Glomerular visceral epithelial cell (primary cell): ENCODE results near the gene CFAP20.

Source experiments
- DNase-seq: peaks from one replicate; pipeline ENCODE4 v3.0.0-alpha.2; 2016; ENCODE audit errors: extremely low spot score

The CFAP20 gene

DNA sequence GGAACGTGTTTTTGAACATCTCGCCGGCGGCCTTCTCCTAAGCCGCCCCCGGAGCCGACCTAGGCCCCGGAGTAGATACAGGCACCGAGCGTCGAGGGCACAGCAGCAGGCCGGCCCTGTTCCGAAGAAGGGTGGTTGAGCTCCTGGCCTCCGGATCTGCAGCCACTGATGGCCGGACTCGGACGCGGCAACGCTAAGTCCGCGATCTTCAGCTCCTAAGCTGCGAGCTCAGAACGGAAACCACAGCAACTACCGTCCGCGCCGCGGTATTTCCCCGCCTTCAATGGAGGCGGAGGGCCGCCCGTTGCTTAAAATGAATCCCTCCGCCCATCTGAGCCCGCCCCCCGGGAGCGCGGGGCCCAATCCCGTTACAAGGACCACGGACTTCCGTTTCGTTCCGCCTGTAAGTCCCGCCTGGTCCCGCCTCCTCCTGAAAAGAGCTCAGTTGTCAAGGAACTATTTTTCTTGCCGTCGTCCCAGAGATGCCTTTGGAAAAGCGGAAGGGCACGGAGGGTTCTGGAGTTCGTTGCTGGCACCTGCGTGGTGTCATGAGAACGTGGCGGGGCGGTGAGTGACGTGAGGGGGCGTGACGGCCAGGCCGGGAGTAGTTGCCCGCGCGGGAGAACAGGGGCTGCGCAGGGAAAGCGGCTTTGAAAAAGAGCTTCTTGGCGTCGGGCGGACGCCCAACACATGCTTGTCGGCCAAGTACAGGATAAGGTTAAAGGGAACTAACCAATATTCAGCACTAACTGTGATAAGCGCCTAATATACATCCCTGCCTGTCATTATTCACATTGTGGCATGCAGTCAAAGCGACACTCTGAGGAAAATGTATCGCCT, at the start of gene CFAP20:
Gene CFAP20, minus strand, starts transcription at position 285 of the 840 bp plus-strand sequence. Its CDS starts 266 bp downstream, at position 19.
- DNase-seq: peak; percentile 99

DNA sequence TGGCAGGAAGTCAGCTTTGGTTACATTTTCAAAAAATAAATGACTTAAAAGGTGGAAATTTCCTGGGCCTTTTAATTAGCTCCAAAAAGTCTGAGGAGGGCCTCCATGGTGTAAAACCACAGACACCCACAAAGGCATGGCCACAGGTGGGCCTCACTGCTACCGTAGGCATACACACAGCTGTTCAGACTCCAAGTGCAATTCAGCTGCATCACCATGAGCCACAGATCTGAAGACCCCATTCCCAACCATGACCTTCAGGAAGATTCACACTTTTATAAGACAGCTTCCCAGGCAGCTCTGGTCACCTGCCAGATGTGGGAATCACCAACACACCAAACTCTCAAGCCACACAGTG, 48.2 kb upstream of the CFAP20 start:
- no peak for DNase-seq

DNA sequence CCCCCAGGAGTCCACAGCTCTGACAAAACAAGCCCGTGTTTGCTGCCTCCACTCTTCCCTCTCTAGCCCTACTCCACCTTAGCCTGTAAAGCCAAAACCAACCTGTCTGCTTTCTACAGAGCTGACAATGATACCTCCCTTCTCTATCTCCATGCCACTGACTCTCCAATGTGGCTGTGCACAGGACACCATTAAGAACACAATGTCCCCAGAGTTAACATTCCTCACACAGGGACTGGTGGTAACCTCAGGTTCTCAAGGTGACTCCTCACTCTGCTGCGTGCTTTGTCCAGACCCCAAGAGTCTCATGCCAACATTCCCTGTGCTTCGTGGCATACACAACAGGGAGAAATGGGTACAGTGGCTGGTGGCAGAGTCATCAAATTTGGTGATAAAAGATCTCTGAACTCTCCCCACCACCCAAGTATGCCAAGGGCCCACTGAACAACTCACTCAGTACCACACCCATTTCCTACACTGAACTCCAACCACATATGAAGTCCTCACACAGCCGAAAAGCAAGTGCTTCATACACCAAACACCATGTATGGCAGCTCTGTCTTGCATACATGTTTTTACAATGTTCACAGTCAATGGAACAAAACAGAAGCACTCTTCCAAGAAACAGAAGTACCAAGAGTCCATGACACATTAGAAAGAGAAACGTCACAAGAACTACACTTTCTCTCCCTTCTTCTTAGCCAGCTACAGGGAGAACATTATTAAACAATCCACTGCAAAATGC, 47.6 kb upstream of the CFAP20 start:
- no peak for DNase-seq

DNA sequence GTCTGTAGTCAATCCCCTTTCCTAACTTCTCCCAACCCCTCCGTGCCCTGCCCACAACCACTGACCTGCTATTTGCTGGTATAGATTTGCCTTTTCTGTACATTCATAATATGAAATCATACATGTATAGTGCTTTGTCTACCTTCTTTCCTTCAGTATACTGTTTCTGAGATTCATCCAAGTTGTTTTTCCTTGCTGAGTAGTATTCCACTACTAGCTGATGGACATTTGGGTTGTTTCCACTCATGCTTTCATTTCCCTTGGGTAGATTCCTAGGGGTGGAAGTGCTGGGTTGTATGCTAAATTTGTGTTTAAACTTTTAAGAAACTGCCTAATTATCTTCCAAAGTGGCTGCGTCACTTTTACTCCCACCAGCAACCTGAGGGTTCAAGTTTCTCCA, 41.0 kb upstream of the CFAP20 start:
- no peak for DNase-seq

DNA sequence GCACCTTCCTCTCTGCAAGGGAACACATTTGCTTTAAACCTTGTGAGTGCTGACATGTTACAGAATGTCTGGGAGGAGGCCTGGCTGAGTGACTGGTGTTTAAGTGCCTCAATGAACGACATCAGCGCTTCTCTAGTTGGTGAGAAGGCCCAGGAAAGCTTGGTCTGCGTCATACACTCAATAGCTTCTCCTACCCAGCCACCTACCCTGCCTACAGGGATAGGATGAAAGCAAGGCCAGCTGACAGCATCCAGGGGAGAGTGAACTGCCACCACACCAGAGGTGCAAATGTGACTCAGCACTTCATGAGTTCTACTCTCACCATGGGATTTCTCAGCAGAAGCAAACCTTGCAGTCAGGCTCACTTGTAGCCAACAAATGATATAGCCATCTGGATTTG, 31.7 kb upstream of the CFAP20 start:
- DNase-seq: no peak

DNA sequence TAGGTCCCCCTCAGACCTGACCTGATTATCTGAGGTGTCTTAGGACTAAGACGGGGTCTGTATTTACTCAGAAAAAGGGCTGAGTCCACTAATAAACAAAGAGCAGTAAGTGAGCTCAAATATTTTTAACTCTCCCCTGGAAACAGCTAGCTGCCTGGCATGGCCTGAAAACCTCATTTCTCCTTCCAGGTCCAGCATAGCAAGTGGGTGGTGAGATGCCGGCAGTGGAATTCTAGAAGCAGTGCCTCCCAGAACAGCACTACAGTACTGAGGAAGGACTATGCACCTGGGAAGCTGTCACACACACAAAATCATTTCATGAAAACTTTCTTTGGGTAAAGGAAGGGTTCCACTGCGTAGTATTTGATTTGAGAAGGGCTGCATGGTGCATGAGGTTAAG, 29.5 kb upstream of the CFAP20 start:
- DNase-seq: no peak

DNA sequence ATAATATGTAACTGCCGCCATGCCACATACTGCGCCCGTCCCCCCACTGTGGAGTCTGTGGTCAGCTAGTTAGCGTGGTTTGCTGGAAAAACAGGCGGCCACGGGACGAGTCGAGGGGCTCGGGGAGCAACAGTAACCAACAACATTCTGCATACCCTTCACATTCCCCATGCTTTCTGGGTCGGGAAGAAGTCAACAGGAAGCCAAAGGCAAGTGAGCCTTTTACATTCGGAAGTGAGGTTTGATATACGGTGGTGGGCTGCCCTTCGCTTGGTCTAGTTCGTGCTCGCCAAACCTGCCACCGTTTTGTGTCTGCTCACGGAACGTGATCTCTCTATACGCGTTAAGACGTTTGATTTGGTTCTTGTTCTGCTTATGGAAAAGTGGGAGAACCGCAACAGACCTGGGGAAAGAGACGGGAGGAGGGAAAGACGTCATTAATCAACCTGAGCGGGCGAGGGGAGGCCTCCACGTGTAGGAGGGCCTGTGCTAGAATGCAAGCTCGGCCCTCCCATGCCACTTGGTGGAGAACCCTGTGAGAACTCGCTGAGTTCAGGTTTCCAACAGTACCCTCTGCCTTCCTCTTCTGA, 28.9 kb upstream of the CFAP20 start:
- DNase-seq: no peak

DNA sequence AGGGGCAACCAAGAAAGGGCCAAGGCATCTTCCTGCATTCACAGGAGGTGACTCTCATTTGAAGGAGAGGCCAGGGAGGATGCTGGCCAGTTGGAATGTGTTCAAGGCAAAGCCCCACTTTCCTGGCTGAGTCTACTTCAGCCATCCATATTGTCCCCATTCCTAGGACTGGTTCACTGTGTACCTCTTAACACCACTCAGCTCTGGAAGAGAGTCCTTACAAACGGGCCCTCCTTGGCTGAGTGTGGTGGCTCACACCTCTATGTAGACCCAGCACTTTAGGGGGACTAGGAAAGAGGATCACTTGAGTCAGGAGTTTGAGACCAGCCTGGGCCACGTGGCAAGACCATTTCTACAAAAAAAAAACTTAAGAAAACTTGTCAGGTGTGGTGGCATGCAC, 28.1 kb upstream of the CFAP20 start:
- DNase-seq: no peak

DNA sequence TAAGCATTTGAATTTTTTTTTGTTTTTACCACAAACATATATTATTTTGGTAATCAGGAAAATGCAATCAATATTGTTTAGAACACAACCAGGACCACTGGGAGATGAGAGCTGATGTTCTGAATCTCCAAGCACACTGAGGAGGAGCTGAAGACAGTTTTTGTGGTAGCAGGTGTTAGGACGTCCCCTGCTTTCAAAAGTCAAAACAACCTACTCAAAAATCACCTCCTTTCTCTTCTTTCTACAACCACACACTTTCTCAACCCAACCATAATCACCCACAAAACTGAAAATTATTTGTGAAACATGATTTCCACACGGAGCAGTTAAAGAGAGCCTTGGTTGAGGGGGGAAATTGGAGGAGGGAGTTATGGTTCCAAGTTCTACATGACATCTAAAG, 26.7 kb upstream of the CFAP20 start:
- DNase-seq: no peak

DNA sequence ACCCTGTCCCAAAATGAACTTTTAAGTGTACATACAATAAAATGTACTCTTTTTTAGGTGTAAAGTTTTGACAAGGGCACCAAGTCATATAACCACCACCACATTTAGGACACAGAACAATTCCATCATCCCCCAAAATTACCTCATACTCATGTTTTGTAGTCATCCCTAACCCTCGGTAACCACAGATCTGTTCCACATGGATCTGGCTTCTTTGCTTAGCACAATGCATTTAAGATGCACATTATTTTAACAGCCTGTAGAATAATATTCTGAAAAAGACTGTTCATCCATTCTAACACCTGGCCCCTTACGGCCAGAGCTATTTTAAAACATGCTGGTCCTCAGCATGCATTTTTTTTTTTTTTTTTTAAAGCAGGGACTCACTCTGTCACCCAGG, 25.2 kb upstream of the CFAP20 start:
- no peak for DNase-seq

DNA sequence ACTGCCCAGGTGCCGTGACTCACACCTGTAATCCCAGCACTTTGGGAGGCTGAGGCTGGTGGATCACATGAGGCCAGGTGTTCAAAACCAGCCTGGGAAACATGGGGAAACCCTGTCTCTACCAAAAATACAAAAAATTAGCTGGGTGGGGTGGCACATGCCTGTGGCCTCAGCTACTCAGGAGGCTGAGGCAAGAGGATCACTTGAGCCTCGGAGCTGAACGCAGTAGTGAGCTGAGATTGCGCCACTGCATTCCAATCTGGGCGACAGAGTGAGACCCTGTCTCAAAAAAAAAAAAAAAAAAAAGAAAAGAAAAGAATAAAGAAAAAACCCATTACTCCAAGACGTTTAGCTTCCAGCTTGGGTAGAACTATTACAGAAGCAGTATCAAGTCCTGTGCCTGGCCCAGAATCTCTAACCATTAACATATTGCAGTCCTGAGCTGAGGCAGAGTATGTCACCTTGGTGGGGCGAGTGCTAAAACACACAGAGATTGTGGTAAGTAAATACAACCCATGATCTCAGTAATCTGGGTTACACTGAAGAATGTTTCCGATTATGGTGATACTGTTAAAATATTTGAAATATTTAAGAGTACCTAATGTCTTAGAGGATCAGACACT, 23.2 kb upstream of the CFAP20 start:
- no peak for DNase-seq

DNA sequence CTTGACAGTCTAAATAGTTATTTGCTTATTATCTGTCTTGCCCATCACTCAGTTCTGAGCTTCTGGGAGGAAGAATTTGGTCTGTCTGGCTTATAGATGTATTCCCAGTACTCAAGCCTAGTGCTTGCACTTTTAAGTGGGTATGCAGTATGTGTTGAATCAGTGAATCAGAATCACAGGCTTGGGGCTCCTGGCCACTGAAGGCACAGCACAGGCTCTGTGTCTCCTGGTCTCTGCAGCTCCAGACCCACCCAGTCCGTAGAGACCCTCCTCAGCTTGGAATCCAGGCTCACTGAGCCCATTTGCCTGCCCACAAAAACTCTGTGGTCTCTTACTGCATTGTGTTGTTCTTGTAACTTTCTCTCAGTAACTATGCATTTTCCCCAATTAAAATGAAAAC, 19.3 kb upstream of the CFAP20 start:
- DNase-seq: no peak

DNA sequence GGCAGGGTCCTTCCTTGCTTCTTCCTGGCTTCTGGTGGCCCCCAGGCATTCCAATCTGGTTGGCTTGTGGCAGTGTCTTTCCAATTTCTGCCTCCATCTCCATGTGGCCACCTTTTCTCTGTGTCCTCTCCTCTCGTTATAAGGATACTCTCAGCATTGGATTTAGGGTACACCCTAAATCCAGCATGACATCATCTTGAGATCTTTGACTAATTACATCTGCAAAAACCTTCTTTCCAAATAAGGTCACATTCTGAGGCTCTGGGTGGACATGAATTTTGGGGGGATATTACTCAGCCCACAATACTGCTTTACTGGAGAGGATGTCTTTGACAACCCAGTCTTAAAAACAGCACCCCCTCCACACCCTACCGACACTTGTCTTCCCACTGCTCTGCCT, 18.9 kb upstream of the CFAP20 start:
- DNase-seq: no peak

DNA sequence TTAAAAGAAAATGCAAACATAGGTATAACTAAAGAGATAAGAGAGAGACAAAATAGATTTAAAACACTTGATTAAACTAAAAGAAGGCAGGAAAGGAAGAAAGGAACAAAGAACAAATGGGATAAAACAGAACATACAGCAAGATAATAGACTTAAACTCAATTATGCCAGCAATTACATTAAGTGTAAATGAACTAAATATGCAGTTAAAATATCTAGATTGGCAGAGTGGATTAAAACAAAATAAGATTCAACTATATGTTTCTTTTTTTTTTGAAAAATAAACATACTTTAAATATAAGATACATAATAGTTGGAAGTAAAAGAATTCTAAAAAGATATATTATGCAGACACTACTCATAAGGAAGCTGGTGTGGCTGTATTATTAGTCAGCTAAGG, 9.7 kb upstream of the CFAP20 start:
- no peak for DNase-seq

DNA sequence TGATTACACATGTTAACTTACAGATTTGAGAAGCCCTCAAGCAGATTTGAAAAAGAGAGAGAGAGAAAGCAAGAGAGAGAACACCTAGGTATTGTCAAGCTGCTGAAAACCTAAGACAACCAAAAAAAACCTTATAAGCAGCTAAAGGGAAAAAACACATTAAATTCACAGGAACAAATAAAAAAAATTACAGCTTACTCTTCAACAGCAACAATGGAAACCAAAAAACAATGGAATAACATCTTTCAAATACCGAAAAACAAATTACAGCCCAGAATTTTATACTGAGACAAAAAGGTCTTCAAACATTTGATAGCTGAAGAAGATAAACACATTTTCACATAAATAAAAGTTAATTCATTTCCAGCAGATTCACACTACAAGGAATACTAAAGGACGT, 8.4 kb upstream of the CFAP20 start:
- DNase-seq: no peak

DNA sequence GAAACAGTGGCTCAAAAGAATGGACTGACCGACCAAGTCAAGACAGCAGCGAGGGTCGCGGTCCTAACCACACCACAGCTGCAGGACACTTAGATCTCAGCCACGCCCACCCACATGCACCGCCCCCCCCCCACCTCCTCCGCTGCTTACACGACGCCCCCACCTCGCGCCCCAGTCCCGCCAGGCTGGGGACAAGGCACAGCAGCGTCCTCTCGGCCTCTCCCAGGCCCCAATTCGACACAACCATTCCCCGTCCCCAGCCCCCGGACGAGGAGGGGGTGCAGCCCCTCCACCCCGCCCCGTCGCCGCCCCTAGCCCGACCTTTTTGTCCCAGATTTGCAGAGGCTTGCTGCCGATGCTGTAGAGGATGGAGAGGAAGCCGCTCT, 477 bp downstream of the CFAP20 start:
- DNase-seq: peak; percentile 29

DNA sequence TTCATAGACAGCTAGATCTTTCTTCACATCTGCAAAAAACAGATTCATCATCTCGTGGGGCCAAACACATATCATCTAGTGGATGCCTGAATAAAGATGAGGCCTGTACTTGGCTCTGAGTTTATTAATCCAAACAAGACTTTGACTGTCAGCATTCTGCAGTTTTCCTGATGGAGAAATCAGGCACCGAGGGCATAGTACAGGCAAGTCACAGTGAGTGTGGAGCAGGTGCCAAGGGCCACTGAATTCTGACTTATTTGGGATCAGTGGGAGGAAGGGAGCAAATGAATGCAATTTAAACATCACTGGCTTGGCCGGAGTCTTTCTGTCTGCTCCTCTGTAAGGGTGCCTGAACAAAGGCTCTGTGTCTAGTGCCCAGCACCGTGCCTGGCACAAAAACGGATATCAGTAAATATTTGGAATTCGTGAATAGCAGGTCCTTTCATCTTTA, 975 bp downstream of the CFAP20 start:
- DNase-seq: no peak

DNA sequence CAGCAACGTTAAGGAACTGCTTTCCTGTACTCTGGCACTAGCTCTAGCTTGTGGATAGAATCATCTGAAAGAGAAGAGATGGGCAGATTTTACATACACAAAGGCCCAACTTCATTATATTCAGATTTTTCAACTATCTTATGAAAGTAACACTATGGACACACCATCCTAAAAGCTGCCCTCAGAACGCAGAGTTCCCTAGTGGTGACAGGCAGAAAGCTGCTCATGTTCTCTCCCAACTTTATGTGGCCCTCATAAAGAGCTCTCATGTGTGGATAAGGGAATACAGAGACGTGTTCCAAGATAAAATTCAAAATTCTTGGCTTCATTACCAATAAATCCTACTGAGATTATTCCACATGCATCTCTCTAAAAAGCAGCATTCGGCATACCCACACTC, 1.5 kb downstream of the CFAP20 start:
- no peak for DNase-seq

DNA sequence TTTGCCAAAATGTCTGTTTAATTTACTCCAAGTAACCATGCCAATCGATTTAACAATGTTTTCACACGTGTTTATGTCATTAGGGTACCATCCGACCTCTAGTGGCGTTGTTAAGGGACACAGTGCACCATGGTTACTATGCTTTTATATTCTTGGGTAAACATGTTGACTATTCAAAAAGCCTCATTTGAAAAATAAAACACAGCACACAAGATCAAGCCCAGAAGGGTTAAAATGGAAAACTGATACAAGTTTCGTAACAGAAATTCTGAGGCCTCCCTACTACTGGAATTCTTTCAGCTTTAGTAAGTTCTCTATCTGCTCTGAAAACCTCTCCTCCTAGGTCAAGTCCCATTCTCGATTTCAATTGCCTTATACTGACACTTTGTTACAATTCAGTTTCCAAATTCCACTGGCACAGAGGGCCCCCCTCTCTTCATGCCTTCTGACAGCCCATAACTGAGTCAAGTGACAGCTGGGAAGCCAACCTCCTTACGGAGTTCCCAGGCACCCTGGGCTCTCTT, 2.1 kb downstream of the CFAP20 start:
- no peak for DNase-seq

DNA sequence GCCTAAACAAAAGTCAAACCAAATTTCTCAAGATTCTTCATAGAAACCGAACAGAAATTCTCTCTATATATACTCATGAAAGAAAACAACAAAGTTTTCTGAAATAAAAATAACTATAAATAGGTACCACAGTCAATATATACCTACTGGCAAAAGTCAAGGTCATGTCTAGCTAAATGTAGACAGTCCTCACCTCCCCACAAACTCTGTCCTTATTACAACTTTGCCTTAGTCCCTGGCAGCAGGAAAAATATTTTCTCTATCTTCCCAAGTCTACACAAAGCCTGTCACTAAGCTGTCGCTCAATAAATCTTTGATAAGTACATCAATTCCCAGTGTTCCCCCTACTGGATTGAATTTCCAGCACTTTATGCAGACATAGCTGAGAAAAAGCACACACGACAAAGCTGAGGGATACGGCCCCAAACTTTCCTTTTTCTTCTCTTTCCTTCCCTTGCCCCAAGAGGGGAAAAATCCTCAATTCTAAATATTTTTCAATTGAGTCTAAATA, 2.7 kb downstream of the CFAP20 start:
- no peak for DNase-seq

DNA sequence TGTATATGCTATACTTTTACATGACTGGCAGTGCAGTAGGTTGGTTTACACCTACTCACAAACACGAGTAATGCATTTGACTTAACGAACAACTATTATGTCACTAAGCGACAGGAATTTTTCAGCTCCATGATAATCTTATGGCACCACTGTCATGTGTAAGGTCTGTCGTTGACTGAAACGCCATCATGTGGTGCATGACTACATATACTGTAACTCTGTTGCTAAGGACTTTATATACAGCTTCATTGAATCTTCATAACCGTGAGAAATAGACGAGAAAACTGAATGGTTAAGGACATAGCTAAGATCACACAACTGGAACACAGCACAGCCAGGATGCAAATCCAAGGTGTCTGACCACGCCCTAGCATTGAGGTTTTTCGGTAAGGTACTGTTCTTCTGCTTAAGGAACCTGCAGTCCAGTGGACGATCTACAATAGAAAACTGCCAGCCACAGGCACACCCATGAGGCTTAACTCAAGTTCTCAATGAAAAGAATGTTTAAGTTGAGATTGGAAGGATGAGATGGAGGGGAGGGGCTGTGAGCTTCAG, 3.3 kb downstream of the CFAP20 start:
- no peak for DNase-seq

DNA sequence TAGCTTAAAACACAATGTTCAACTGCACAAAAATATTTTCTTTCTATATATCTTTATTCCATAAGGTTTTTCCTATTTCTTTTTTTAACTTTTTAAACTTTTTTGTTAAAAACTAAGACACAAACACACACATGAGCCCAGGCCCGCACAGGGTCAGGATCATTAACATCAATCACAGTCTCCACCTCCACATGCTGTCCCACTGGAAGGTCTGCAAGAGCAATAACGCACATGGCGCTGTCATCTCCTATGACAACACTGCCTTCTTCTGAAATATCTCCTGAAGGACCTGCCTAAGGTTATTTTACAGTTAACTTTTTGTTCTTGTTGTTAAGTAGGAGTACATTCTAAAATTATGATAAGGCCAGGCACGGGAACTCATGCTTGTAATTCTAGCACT, 4.1 kb downstream of the CFAP20 start:
- DNase-seq: no peak
